Small intestine (tissue), 7 donors: ENCODE data around the gene FBXL13. TPM values are rescaled to one million over a fixed set of nuclear protein-coding genes. Genes with fewer than 3 reads are reported as not detected.

Experiments
- DNase-seq, 2 donors: peaks; one replicate each; pipeline versions ENCODE4 v3.0.0 to v3.0.0-alpha.2; 2013
- FAIRE-seq: peaks from 2 replicates; lab custom pipeline; 2012; peaks lifted over from hg19 to GRCh38; lab: Jason Lieb, UNC
- H3K27ac ChIP-seq, 3 donors: one replicate each; pipeline ENCODE4 v1.5.1; 2013; ENCODE audit warnings: low read length in 2 of 3, mild to moderate bottlenecking in 2 of 3, control low read depth in 1 of 3, inconsistent platforms in 1 of 3, low read depth in 1 of 3, moderate library complexity in 1 of 3
- H3K27me3 ChIP-seq, 3 donors: one replicate each; pipeline ENCODE4 v1.6.1; 2013; ENCODE audit warnings: low read length in 3 of 3, inconsistent platforms in 1 of 3; ENCODE audit not compliant: control insufficient read depth in 3 of 3, insufficient read depth in 3 of 3
- H3K36me3 ChIP-seq, 3 donors: one replicate each; pipeline ENCODE4 v1.6.1; 2013; ENCODE audit warnings: low read length in 3 of 3, inconsistent platforms in 1 of 3, low read depth in 1 of 3, mild to moderate bottlenecking in 1 of 3, moderate library complexity in 1 of 3; ENCODE audit not compliant: control insufficient read depth in 3 of 3, insufficient read depth in 2 of 3
- H3K4me1 ChIP-seq, 3 donors: one replicate each; pipeline ENCODE4 v1.6.1; 2013; ENCODE audit warnings: low read length in 2 of 3, inconsistent platforms in 1 of 3, low read depth in 1 of 3, mild to moderate bottlenecking in 1 of 3, moderate library complexity in 1 of 3; ENCODE audit not compliant: control insufficient read depth in 3 of 3, insufficient read depth in 2 of 3
- H3K4me3 ChIP-seq, 3 donors: one replicate each; pipeline ENCODE4 v1.5.1; 2013; ENCODE audit warnings: low read length in 3 of 3, control low read depth in 1 of 3, inconsistent platforms in 1 of 3, low read depth in 1 of 3, mild to moderate bottlenecking in 1 of 3, moderate library complexity in 1 of 3
- H3K9me3 ChIP-seq, 2 donors: one replicate each; pipeline ENCODE4 v1.6.1; 2013; ENCODE audit warnings: low read depth in 1 of 2, low read length in 1 of 2; ENCODE audit not compliant: control insufficient read depth in 2 of 2, insufficient read depth in 1 of 2
- WGBS, 3 donors: extraction: QIAGEN DNeasy Blood & Tissue Kit; methylation state at CpG; one replicate each; pipeline ENCODE4 v1.1.7; 2013; 5-methylcytosine and 5-hydroxymethylcytosine counted together
- polyA plus RNA-seq, 4 donors: library from polyadenylated mRNA; stranded (reverse) in 3 of 4; unstranded in 1 of 4; fragments of 200-250 nt in 3 of 4; fragments of 120-200 nt in 1 of 4; gene quantifications; one replicate each; pipeline versions ENCODE4 v1.2.1 to v1.2.3, GENCODE V29; 2013
- donor health status: healthy with polysubstance abuse.
- donor health status: control.
- donor health status: control.
- donor health status: Bipolar disorder and iron deficiency.
- donor health status: healthy.

The FBXL13 gene
- polyA plus RNA-seq, 4 donors: 0.10 to 0.38 TPM; not detected in 2

GRCh38 chr7:102943423-102944169, 131.0 kb downstream of the FBXL13 start:
- H3K27me3 ChIP-seq: no peaks in the 10 kb centered on the region
- H3K4me3 ChIP-seq: no peak overlapping the region
- FAIRE-seq: no peak
- H3K9me3 ChIP-seq: no peaks in the 10 kb centered on the region
- 75 to 84% (median 75%) methylated on average over 5 of the region's 5 CpGs for WGBS, 3 donors
- H3K4me1 ChIP-seq: no peaks in the 10 kb centered on the region
- H3K36me3 ChIP-seq: no peaks in the 10 kb centered on the region
- H3K27ac ChIP-seq: no peak overlapping the region
- DNase-seq: no peak

GRCh38 chr7:102942868-102943267, 131.7 kb downstream of the FBXL13 start:
- Histone ChIP-seq H3K36me3 (no peaks in the 10 kb centered on the region), H3K9me3 (no peaks in the 10 kb centered on the region), H3K27me3 (no peaks in the 10 kb centered on the region), H3K4me3 (no peak overlapping the region), H3K4me1 (no peaks in the 10 kb centered on the region), H3K27ac (no peak overlapping the region)
- 92 to 100% (median 94%) methylated on average over 1 of the region's 1 CpG for WGBS, 3 donors
- FAIRE-seq: no peak
- no peak for DNase-seq

GRCh38 chr7:102942181-102942866, 132.3 kb downstream of the FBXL13 start:
- 57 to 82% (median 75%) methylated on average over 4 of the region's 4 CpGs for WGBS, 3 donors
- Histone ChIP-seq H3K9me3 (no peaks in the 10 kb centered on the region), H3K36me3 (no peaks in the 10 kb centered on the region), H3K27ac (no peak overlapping the region), H3K27me3 (no peaks in the 10 kb centered on the region), H3K4me3 (no peak overlapping the region), H3K4me1 (no peaks in the 10 kb centered on the region)
- no peak for DNase-seq
- no peak for FAIRE-seq

- no peak overlapping the region for H3K27ac ChIP-seq
Observed at GRCh38 chr7:102938679-102939078, 135.9 kb downstream of the FBXL13 start.

GRCh38 chr7:102935450-102936115, 139.0 kb downstream of the FBXL13 start:
- H3K4me3 ChIP-seq: no peak overlapping the region
- no peak for FAIRE-seq
- 52 to 75% (median 71%) methylated on average over 6 of the region's 6 CpGs for WGBS, 3 donors
- H3K4me1 ChIP-seq: no peaks in the 10 kb centered on the region
- no peak for DNase-seq
- no peak overlapping the region for H3K27ac ChIP-seq
- H3K9me3 ChIP-seq: no peaks in the 10 kb centered on the region
- no peaks in the 10 kb centered on the region for H3K36me3 ChIP-seq
- no peaks in the 10 kb centered on the region for H3K27me3 ChIP-seq

More at GRCh38 chr7:102938679-102939078, 135.9 kb downstream of the FBXL13 start:
- Histone ChIP-seq H3K9me3 (no peaks in the 10 kb centered on the region), H3K27me3 (no peaks in the 10 kb centered on the region), H3K36me3 (no peaks in the 10 kb centered on the region), H3K4me1 (no peaks in the 10 kb centered on the region), H3K4me3 (no peak overlapping the region)
- WGBS, 3 donors: 58 to 85% (median 79%) methylated on average over 1 of the region's 1 CpG
- DNase-seq: no peak
- FAIRE-seq: no peak

- H3K27me3 ChIP-seq: no peaks in the 10 kb centered on the region
- no peaks in the 10 kb centered on the region for H3K36me3 ChIP-seq
- H3K4me1 ChIP-seq: no peaks in the 10 kb centered on the region
- H3K9me3 ChIP-seq: no peaks in the 10 kb centered on the region
- H3K4me3 ChIP-seq: no peak overlapping the region
- DNase-seq (no peak), FAIRE-seq (no peak)
- 80 to 87% (median 82%) methylated on average over 3 of the region's 3 CpGs for WGBS, 3 donors
- H3K27ac ChIP-seq: peak overlapping the region in 1 of 3 donors; percentile 34
Observed at GRCh38 chr7:102934701-102935100, 139.9 kb downstream of the FBXL13 start.

GRCh38 chr7:102934239-102934638, 140.4 kb downstream of the FBXL13 start:
- no peaks in the 10 kb centered on the region for H3K9me3 ChIP-seq
- DNase-seq (no peak), FAIRE-seq (no peak)
- no peaks in the 10 kb centered on the region for H3K36me3 ChIP-seq
- H3K4me1 ChIP-seq: no peaks in the 10 kb centered on the region
- no peaks in the 10 kb centered on the region for H3K27me3 ChIP-seq
- WGBS, 3 donors: 40 to 67% (median 52%) methylated on average over 8 of the region's 8 CpGs
- H3K4me3 ChIP-seq: no peak overlapping the region
- H3K27ac ChIP-seq: peak overlapping the region in 2 of 3 donors; percentile 9 to 32

- peak overlapping the region in 2 of 3 donors; percentile 32 to 48 for H3K27ac ChIP-seq
- FAIRE-seq: no peak
- WGBS, 3 donors: 78 to 85% (median 82%) methylated on average over 15 of the region's 15 CpGs
- H3K36me3 ChIP-seq: no peaks in the 10 kb centered on the region
- H3K4me1 ChIP-seq: no peaks in the 10 kb centered on the region
- no peak overlapping the region for H3K4me3 ChIP-seq
- DNase-seq: peak in 1 of 2 donors; percentile 11
- H3K27me3 ChIP-seq: no peaks in the 10 kb centered on the region
- no peaks in the 10 kb centered on the region for H3K9me3 ChIP-seq
Observed at GRCh38 chr7:102933763-102934162, 140.8 kb downstream of the FBXL13 start.
